HG03354 (cell line): ENCODE measurements around the gene PDZD7.

Source experiments
- ATAC-seq: cut with Tn5 transposase; IDR thresholded peaks from one replicate; pipeline ENCODE4 v1.9.1; 2021; ENCODE audit warnings: mild to moderate bottlenecking; ENCODE audit not compliant: unreplicated experiment, poor library complexity, severe bottlenecking

PDZD7 gene

GRCh38 chr10:101031128-101031795, at the start of gene PDZD7, which contains the start of gene SFXN3:
PDZD7 (minus strand) TSS chr10:101031129; CDS start chr10:101030219, 910 bp downstream.
SFXN3 (plus strand) TSS chr10:101031234; CDS start chr10:101034695, 3,461 bp downstream.
- ATAC-seq = peak; percentile 91

GRCh38 chr10:101079874-101080273, 48.9 kb upstream of the PDZD7 start:
- ATAC-seq = no peak

GRCh38 chr10:101076630-101077029, 45.7 kb upstream of the PDZD7 start:
- no peak for ATAC-seq

GRCh38 chr10:101075775-101076174, 44.8 kb upstream of the PDZD7 start:
- no peak for ATAC-seq

- no peak for ATAC-seq
These were observed 42.7 kb upstream of the PDZD7 start for GRCh38 chr10:101073631-101074030.

- no peak for ATAC-seq
These were observed 42.0 kb upstream of the PDZD7 start for GRCh38 chr10:101072923-101073322.

GRCh38 chr10:101071885-101072433, 41.0 kb upstream of the PDZD7 start:
- no peak for ATAC-seq

- ATAC-seq = no peak
These were observed 40.4 kb upstream of the PDZD7 start for GRCh38 chr10:101071267-101071884.

GRCh38 chr10:101070098-101070497, 39.2 kb upstream of the PDZD7 start:
- no peak for ATAC-seq

- ATAC-seq = no peak
These were observed 38.5 kb upstream of the PDZD7 start for GRCh38 chr10:101069441-101069840.

GRCh38 chr10:101067356-101068083, 36.6 kb upstream of the PDZD7 start:
- peak; percentile 57 for ATAC-seq

GRCh38 chr10:101066896-101067355, 36.0 kb upstream of the PDZD7 start:
- no peak for ATAC-seq

GRCh38 chr10:101066146-101066895, 35.4 kb upstream of the PDZD7 start:
- ATAC-seq = peak; percentile 45

- no peak for ATAC-seq
These were observed 34.7 kb upstream of the PDZD7 start for GRCh38 chr10:101065481-101066145.

GRCh38 chr10:101064415-101065030, 33.6 kb upstream of the PDZD7 start:
- ATAC-seq = no peak

GRCh38 chr10:101063548-101064414, 32.9 kb upstream of the PDZD7 start:
- ATAC-seq = no peak

- no peak for ATAC-seq
These were observed 32.2 kb upstream of the PDZD7 start for GRCh38 chr10:101063050-101063525.
